Stimulated activated CD4-positive, alpha-beta T cell treated with anti-CD3 and anti-CD28 coated beads, Interleukin-15, amount 100 ng/mL, for 1 hour (primary cell): Measurements from ENCODE around the gene F7.

Experiments used
- DNase-seq, 2 donors: peaks; one replicate each; pipeline ENCODE4 v3.0.0-alpha.2; 2020; ENCODE audit warnings: low read depth in 1 of 2, low spot score in 1 of 2

F7 gene

GRCh38 chr13:113135281-113135760 is 29.7 kb downstream of the F7 start:
- DNase-seq, result no peak

GRCh38 chr13:113137691-113138298 is 32.2 kb downstream of the F7 start:
- no peak for DNase-seq

- no peak for DNase-seq
Observed at GRCh38 chr13:113138792-113139551, 33.4 kb downstream of the F7 start.

- no peak for DNase-seq
Observed at GRCh38 chr13:113139577-113139976, 34.0 kb downstream of the F7 start.

- DNase-seq, result no peak
Observed at GRCh38 chr13:113140677-113141600, 35.3 kb downstream of the F7 start.

GRCh38 chr13:113141601-113141970 is 36.0 kb downstream of the F7 start:
- DNase-seq, result no peak

- no peak for DNase-seq
Observed at GRCh38 chr13:113142876-113143275, 37.3 kb downstream of the F7 start.

- DNase-seq, result no peak
Observed at GRCh38 chr13:113143466-113144254, 38.1 kb downstream of the F7 start.

- no peak for DNase-seq
Observed at GRCh38 chr13:113144255-113144629, 38.7 kb downstream of the F7 start.

GRCh38 chr13:113145496-113145895 is 39.9 kb downstream of the F7 start:
- no peak for DNase-seq

GRCh38 chr13:113145911-113146598 is 40.5 kb downstream of the F7 start:
- DNase-seq, result no peak

- no peak for DNase-seq
Observed at GRCh38 chr13:113146750-113147149, 41.2 kb downstream of the F7 start.

- no peak for DNase-seq
Observed at GRCh38 chr13:113147206-113147605, 41.6 kb downstream of the F7 start.

- DNase-seq, result no peak
Observed at GRCh38 chr13:113148407-113148806, 42.8 kb downstream of the F7 start.

- DNase-seq, result no peak
Observed at GRCh38 chr13:113148940-113149503, 43.4 kb downstream of the F7 start.

- DNase-seq, result no peak
Observed at GRCh38 chr13:113149711-113150549, 44.3 kb downstream of the F7 start.

GRCh38 chr13:113150550-113151365 is 45.2 kb downstream of the F7 start:
- no peak for DNase-seq
